ENCODE measurements around the gene GNG7.
"Not testable (repeated sequence)": the region's sequence is repeated elsewhere in the genome, so short reads cannot be mapped to it uniquely, and the experiment has no call there.

GNG7 gene

DNA sequence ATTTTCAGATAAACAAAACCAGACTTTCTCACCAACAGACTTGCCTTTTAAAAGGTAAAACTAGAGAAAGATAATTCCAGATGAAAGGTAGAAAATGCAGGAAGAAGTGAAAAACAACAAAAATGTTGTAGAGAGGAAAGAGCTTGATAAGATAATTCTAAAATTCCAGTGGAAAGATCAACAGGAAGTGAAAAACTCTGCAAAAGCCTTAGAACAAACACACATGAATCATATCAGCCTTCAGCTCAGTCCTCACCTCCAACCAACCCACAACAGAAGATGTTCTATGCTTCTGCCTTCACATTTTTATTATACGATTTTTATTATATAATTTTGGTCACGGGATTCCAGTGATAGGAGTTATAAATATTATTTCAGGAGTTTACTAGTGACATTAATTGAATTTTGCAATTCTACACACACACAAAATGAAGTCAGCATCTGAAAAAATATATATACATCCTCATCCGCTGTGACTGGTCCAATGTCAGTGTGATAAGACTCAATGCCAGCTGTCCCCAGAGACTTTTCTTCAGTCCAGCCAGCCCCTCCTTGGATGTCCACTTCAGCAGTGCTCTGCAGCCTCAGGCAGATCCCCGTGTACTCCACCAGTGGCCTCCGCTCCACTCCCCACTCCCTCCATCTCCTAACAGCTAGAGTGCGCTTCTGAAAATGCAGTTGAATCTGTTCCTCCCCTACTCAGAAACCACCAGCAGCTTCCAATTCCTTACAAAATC is 168.6 kb downstream of the GNG7 start:
- no peak for DNase-seq (ENCODE audit: low read depth)

DNA sequence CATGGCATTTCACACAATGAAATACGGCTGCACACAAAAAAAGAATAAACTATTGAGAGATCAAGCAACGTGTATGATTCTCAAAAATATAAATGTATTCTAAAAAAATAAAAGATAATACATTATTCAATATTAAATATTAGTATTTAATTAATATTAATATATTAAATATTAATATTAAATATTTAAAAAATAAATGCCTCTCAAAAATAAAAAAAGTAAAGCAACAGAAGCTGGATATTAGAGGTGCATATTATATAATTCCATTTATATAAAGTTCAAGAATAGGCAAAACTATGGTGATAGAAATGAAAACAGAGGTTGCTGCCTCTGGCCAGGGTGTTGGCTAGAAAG is 169.4 kb downstream of the GNG7 start:
- DNase-seq (ENCODE audit: low read depth) = no peak

DNA sequence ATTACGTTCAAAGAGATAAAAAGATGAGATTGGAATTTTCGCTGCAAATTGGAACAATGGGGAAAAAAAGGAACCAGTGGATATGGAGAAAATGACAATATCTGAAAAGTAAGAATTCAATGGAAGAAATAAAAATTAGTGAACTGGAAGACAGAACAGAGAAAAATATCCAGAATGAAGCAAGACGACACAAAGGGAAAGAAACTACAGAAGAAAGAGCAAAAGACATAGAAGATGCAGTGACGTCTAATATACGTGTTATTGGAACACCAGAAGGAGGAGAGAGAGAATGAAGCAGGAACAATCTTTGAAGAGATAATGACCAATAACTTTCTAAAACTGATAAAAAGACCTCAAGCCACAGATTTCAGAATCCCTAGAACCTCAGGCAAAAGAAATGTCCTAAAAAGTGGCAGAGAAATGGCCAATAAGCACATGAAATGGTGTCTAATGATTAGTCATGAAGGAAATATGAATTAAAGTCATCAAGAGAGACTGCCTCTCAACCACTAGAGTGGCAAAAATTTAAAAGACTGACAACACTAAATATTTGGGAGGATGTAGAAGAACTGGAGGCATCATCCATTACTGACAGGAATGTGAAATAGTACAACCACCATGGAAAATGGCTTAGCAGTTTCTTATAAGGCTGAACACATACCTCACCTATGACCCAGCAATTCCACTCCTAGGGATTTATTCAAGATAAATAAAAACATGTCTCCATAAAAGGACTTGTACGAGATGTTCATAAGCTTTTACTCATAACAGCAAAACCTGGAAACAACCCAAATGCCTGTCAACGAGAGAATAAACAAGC is 170.0 kb downstream of the GNG7 start:
- DNase-seq (ENCODE audit: low read depth) = no peak

DNA sequence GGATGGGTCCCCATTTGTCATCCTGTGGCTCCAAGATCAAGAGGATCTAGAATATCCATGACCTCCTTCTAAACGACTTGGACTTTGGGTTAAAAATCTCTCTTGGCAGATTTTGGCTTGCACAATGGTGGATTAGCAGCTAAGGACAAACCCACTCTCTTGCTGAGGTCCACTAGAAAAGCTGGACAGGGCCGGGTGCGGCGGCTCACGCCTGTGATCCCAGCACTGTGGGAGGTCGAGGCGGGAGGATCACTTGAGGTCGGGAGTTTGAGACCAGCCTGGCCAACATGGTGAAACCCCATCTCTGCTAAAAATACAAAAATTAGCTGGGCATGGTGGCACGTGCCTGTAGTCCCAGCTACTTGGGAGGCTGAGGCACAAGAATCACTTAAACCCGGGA is 172.6 kb downstream of the GNG7 start:
- DNase-seq (ENCODE audit: low read depth) = not testable (repeated sequence)

GRCh38 chr19:2529473-2529918 is 173.0 kb downstream of the GNG7 start:
- no peak for DNase-seq (ENCODE audit: low read depth)

DNA sequence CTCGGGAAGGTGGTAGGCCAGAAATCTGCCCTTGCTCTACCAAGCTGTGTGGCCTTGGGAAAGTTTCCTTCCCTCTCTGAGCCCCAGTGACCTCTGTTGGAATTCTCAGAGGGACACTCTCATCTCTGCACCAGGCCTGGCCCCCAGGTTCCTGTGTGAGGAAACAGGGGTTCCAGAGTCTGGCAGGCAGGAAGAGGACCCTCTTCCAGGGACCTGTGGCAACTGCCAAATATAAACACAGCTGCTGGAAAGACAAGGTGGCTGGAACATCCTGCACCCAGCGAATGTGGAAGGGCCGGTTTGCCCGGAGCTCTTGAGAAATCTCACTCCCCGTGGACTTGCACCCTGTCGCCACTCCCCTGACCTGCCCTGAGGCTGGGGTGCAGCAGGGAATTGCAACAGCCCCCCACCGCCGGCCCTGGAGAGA is 173.8 kb downstream of the GNG7 start:
- no peak for DNase-seq (ENCODE audit: low read depth)

- DNase-seq (ENCODE audit: low read depth) = no peak
Observed at GRCh38 chr19:2527686-2528085, 174.8 kb downstream of the GNG7 start.

- no peak for DNase-seq (ENCODE audit: low read depth)
Observed at GRCh38 chr19:2527171-2527570, 175.3 kb downstream of the GNG7 start.

DNA sequence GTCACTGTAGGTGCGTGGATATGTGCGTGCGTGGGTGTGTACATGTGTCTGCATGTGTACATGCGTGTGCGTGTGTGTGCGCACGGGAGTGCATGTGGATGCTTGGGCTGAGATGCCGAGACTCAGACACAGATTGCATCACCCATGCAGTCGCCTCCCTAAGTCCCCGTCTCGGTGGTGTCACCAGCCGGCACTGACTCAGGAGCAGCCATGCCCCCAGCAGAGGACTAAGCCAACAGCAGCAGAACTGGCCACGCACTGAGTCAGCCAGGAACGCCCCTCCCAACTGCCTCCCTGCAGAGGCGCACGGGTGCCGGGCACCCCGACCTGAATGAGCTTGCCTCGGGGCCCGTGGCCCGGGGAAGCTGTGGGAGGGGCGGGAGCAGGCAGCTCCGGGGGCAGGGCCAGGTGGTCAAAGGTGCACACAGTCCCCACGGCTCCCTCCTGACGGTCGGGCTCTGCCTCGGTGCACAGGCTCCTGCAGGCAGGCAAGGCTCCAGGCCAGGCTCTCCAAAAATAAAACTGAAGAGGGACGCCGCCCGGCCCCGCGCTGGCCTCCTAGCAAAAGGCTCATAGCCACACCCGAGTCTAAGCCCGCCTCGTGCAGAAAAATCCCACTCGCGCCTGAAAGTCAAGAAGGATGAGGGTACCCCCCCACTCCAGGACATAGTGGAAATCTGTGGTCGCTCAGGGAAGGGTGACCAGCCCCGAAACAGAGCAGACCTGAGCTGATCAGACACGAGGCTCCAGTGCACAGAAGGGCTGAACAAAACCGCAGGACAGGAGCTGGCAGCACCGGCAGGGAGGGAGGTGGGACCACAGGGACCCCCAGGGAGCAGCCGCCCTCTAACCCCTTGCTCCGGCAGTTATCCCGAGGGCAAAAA is 177.4 kb downstream of the GNG7 start:
- no peak for DNase-seq (ENCODE audit: low read depth)

DNA sequence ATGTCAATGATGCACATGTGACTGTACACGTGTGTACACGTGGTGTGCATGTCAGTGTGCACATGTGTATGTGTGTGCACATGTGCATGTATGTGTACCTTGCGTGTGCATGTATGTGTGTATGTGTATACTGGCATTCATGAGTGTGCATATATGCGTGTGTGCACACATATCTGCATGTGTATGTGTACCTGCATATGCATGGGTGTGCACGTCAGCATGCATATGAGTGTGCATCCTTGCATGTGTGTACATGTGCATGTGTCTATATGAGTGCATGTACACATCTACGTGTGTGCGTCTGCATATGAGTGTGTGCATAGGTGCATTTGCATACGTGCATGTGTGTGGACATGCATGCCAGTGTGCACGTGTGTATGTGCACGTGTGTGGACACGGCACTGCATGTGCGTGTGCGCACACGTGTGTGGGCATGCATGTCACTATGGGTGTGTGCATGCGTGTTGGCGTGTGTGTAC is 178.1 kb downstream of the GNG7 start:
- no peak for DNase-seq (ENCODE audit: low read depth)

- DNase-seq (ENCODE audit: low read depth) = no peak
Observed at GRCh38 chr19:2523630-2524311, 178.7 kb downstream of the GNG7 start.

- DNase-seq (ENCODE audit: low read depth) = no peak
Observed at GRCh38 chr19:2519482-2519881, 183.0 kb downstream of the GNG7 start.

GRCh38 chr19:2518856-2519255 is 183.6 kb downstream of the GNG7 start:
- DNase-seq (ENCODE audit: low read depth) = not testable (repeated sequence)

DNA sequence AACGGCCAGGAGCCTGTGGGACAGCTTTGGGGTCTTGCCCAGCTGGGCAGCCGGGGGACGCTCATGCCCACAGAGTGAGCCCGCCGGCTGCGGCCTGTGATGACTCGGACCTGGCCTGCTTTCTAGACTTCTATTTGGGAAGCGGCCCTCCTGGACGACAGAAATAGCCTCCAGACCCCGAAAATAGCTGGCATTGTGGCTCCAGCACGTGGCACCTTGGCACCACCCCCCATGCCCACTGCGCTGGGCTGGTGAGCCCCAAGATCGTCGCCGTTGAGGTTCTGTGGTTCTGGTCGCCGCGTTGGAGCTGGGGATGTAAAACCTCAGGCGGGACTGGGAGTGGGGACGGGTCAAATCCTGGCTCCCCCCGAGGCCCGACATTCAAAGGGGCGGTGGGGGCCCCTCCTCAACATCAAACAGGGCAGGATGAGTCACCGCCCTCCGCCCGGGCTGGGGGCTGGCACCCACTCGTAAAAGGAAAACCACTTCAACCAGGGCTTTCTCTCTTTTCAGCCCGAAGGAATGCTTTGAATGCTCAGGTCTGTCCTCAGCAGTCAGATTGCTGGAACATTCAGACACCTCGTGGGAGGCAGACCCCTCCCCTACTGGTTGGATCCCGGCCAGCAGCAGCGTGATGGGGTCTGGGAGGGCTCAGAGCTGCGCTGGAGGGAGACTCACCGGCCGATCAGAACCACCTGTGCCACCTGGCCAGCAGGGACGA is 184.5 kb downstream of the GNG7 start:
- no peak for DNase-seq (ENCODE audit: low read depth)

- no peak for DNase-seq (ENCODE audit: low read depth)
Observed at GRCh38 chr19:2516727-2517126, 185.8 kb downstream of the GNG7 start.

DNA sequence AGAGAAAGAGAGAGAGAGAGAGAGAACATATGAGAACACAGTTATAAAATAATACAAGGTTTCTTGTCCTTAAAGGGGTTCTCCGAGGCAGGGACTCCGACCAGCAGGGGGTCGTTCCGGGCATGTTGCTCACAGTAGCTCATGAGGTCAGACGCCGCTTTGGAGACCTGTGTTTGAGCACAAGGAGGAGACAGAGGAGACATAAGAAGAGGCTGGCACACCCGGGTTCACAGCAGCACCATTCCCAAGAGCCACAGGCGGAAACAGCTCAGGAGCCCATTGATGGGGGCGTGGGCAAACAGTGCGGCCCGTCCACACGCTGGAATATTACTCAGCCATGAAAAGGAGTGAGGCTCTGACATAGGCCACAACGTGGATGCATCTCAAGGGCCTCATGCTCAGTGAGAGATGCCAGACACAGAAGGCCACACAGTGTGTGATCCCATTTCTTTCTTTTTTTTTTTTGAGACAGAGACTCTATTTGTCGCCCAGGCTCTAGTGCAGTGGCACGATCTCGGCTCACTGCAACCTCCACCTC is 187.4 kb downstream of the GNG7 start:
- no peak for DNase-seq (ENCODE audit: low read depth)

- no peak for DNase-seq (ENCODE audit: low read depth)
Observed at GRCh38 chr19:2512523-2513431, 189.7 kb downstream of the GNG7 start.

- DNase-seq (ENCODE audit: low read depth) = no peak
Observed at GRCh38 chr19:2511991-2512390, 190.5 kb downstream of the GNG7 start.

- no peak for DNase-seq (ENCODE audit: low read depth)
Observed at GRCh38 chr19:2511570-2511969, 190.9 kb downstream of the GNG7 start.

DNA sequence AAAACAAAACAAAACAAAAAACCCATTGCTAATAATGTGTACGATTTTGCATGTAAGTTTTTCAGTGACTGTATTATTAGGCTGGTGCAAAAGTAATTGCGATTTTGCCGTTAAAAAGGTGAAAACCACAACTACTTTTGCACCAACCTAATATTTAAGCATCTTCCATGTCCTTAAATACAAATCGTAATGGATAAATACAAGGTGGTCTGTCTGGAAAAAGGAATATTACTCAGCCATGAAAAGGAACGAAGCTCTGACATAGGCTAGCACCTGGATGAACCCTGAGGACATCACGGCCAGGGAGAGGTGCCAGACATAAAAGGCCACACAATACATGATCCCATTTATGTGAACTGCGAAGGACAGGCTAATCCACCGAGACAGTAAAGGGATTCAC is 193.4 kb downstream of the GNG7 start:
- no peak for DNase-seq (ENCODE audit: low read depth)

All from stimulated activated CD8-positive, alpha-beta memory T cell treated with anti-CD3 and anti-CD28 coated beads, Interleukin-15, amount 100 ng/mL, for 1 hour (primary cell).